Head of caudate nucleus (tissue), 42 donors: ENCODE results near the gene ATXN10.
"Not testable (repeated sequence)": the region's sequence is repeated elsewhere in the genome, so short reads cannot be mapped to it uniquely, and the experiment has no call there.

Experiments
- DNase-seq, 42 donors: peaks; one replicate each; pipeline versions ENCODE4 v3.0.0 to v3.0.0-alpha.2; 2020 to 2021; ENCODE audit warnings: mixed read lengths in 7 of 42
- intact Hi-C: fragments of 100-400 bp; cut with DNase I; formaldehyde crosslinking; loops from one replicate; pipeline ENCODE4 v1.15.0; 2022

Gene ATXN10

DNA sequence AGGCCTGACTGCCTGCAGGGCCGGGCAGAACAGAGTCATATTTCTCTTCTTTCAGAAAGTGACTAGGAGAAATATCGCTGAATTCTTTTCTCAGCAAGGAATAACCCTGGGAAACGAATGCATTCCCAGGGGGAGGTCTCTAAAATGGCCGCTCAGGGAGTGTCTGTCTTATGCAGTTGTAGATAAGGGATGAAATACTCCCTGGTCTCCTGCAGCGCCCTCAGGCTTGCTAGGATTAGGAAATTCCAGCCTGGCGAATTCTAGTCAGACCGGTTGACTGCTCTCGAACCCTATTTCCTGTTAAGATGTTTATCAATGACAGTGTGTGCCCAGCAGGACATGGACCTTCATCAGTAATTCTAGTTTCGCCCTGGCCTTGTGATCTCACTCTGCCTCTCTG is 124.4 kb downstream of the ATXN10 start:
- intact Hi-C loops, DNase-seq: not testable (repeated sequence)

DNA sequence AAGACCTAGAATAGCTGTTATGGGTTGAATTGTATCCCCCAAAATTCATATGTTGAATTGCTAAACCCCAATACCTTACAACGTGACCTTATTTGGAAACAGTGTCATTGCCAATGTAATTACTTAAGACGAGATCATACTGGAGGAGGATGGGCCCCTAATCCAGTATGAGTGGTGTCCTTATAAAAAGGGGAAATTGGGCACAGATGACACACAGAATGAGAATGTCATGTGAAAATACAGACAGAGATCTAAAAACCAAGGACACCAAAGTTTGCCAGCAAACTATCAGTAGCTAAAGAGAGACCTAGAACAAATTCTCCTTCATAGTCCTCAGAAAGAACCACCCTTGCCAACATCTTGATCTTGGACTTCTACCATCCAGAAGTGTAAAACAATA is 127.7 kb downstream of the ATXN10 start:
- DNase-seq = no peak
- intact Hi-C loops = no loop called here

DNA sequence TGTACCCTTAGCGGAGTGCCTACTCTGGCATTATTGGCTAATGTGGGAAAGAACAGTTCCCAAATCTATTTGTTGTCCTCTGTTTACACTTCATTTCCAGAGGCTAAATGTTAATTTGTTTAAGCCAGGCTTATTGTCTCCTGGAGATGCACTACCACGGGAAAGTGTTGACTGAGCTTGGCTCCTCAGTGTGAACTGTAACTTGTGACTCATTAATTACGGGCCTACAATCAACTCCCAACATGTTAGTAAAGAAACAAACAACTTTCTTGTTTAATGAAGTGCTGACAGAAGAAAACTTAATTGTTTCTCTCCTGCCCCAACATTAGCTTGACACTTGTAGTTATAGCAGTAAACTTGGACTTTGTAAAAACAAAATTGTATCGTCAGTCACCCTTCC is 130.4 kb downstream of the ATXN10 start:
- intact Hi-C loops = no loop called here
- DNase-seq = no peak

DNA sequence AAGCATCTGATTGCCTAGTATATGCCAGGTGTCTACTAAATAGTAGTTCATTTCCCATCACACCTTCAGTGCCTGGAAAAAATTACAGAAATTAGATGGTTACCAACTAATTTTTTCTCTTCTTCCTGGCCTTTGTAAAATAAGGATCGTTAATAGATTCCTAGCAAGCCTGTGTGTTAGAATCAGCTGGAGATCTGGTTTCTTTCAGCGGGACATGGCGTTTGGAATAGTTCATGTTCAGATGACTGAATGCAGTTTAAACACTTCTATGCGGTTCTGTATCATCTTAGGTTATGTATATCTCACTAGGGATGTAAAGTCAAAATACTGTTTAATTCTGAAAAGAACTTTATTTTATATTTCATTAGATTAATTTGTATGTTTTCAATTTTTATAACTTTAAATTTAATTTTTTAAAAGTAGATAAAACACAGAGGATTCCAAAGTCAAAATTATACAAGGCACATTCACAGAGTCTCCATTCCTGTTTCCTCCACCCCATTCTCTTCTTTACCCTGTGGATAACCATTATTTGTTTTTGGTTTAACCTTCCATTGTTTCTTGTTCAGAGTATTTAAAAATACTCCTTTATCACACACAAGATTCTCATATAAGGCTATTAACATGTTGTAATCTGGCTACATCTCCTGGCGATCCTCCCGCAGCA is 132.8 kb downstream of the ATXN10 start:
- no peak for DNase-seq
- intact Hi-C loops = no loop called here

DNA sequence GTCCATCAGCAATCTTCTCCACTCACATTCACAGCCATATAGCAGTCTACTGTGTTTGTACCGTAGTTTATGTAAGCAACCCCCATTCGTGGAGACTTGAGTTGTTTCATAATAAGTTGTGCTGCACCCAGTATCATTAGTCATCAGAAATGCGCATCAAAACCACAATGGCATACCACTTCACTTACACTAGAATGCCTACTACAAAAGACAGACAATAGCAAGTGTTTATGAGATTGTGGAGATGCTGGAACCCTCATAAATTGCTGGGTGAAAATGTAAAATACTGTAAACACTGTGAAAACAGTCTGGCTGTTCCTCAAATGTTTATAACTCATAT is 133.3 kb downstream of the ATXN10 start:
- intact Hi-C loops = no loop called here
- DNase-seq = no peak

DNA sequence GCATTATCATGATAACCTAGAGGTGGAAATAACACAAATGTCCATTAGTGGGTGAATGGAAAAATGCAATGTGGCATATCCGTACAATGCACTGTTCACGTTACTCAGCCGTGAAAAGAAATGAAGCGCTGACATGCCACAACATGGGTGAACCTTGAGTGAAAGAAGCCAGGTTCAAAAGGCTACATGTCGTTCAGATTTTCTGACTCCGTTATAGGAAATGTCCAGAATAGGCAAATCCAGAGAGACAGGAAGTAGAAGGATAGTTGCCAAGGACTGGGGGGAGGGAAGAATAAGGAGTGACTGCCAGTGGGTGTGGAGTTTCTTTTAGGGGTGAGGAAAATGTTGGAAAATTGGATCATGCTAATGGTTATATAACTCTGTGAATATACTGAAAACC is 133.8 kb downstream of the ATXN10 start:
- no peak for DNase-seq

DNA sequence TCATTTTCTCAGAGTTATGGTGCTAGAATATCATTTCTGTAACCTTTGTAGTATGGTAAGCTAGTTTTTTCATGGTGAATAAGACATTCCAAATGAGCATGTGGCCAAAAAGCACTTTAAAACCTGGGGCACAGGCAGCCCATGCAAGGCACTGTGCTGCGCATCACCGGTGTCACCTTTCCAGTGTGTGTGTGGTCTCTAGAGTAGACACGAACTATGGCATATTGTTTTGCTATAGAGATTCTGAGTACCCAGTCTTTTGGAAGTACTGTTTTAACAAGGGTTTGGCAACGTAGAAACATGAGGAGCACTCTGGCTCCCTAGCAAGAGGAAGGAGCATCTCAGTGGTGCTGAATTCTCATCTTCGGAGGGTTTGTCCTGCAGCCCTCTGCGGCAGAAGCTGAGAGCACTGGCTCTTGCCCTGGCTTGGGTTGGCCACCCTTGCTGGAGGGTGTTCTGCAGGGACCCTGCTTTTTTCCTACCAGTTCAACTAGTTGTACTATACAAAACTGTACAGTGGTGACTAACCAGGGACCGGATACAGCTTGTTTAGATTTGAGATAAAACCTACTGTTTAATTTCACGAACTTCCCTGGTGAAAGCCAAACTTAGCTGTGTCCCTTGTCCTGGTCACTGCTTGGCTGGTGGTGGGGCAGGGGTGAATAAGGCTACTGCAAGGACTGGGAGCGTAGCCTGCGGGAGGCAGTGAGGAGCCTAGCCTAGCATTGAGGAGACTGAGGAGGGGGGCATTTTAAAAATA is 135.7 kb downstream of the ATXN10 start:
- intact Hi-C loops = no loop called here
- no peak for DNase-seq

More for the DNA sequence above, 133.8 kb downstream of the ATXN10 start:
- intact Hi-C loops = no loop called here

DNA sequence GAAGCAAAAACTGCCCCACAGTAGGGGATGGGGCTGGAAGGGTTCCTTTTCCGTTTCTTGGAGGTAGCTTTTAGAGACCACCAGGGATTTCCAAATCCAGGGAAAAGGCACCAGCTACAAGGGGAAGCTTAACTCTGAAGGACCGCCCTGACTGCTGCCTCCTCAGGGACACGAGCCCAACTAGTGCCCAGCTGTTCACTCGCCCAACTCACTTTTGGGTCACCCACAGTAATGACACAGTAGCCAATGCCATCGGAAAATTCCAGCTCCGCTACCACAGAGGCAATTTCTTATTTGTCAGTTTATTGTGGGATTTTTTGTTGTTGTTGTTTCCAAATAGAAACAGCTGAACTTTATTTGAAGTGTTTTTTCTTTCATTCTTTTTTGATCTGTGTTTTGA is 141.3 kb downstream of the ATXN10 start:
- intact Hi-C loops = no loop called here
- DNase-seq = no peak

DNA sequence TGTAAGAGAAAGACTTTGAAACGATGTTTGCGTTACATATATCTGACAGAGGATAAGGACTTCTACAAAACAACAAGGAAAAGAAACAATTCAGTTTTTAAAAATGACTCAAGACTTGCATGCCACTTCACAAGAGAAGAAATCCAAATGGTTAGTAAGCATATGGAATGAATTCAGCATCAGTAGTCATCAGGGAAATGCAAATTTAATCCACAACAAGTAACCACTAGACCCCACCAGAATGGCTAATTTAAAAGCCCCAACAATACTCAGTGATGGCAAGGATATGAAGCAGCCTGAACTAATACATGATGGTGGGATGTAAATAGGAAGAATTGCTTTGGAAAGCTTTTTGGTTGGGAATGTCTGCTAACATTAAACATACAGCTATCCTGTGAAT is 142.6 kb downstream of the ATXN10 start:
- DNase-seq = no peak
- intact Hi-C loops = no loop called here

DNA sequence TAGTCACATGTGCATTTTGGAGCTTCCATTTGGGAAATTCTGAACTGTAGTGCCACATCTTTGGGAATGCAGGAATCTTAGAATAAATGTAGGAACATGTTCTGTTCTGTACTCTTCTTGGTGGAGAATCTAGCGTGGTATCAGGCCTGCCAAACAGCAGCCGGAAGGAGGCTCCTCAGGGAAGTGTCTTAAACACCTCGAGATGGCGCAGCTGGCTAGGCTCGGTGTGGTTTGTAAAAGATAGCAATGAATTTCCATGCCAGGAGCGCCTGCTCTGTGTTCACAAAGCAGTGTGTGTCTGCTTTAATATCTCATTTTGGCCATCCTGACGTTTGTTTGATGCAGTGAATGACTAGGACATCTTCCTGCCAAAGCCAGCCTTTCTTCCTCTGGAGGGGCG is 145.1 kb downstream of the ATXN10 start:
- intact Hi-C loops = no loop called here
- no peak for DNase-seq

DNA sequence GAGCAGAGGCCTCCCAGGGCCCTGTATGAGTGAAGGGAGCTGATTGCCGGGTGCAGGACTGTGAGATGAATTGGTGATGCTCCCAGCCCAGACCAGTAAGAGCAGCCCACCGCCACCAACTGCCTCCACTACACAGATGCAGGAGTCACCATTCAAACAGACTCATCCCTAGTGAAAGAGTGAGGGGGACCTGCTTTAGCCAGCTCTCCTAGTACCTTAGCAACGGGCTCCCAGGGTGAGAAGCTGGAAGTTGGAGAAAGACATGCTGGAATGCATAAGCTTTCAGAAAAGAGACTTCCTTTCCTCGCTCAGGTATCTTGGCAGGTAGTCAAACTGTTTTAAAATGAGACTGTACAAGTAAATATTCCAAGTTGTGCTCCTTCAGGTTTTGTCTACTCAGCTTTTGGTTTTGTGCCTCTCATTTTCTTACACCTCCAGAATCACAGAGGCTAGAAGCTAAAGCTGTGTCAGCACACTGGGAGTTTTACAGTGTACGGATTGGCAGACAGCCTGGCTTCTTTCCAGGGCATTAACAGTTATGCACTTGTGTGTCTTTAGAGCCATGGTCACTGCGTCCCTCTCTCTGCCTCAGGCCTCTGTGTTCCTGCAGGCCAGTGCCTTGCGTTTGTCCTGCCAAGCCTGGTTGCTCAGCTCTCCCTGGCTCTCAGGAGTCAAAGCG is 146.2 kb downstream of the ATXN10 start:
- peak; percentile 26 to 85 (median 61) for DNase-seq

DNA sequence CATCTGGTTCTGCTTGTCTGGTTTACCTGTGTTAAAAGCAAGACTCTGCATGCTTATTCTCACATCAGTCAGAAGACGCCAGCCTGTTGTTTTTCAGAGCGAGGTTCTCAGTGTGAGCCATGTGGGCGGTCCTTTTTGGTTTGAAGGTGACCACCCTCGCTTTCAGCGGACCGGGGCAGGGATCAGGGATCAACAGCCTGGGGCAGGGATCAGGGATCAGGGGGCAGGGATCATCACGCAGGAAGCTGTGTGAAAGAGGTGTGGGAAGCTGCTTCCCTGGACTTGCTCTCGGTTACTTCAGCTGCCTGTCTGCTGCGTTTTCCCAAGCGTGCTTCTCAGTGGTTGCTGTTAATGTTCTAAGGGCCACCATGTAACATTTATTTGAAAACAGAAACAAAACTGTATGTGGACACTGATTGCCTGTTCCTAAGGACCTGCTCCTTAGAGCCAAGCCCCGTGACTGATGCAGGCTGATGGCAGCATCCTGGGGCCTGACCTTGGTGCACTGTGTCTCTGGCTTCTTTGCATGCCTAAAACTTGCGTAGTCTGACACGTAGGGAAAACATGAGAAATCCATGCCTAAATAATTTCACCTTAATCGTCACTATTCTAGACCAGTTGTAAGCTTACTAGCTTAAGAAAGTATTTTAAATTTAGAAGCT is 146.9 kb downstream of the ATXN10 start:
- DNase-seq = no peak

More for the DNA sequence above, 146.2 kb downstream of the ATXN10 start:
- intact Hi-C loops = no loop called here

DNA sequence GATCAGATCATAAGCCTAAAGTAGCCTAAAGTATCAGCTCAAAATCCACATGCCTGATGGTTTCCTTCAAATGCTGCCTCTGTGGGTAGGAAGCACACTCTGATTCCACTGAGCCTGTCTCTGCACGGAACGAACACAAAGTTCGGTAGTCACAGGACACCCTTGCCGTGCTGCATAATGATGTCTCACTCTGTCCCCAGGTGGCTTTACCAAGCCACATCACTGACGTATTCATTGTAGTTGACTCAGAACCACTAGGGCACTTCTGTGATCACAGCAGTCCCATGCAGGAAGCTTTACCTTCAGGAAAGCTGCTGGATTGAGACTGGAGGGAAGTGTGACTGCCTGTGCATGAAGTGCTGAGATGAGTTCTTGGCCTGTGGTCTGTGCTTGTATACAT is 147.7 kb downstream of the ATXN10 start:
- DNase-seq = no peak
- intact Hi-C loops = no loop called here

More for the DNA sequence above, 146.9 kb downstream of the ATXN10 start:
- intact Hi-C loops = no loop called here

DNA sequence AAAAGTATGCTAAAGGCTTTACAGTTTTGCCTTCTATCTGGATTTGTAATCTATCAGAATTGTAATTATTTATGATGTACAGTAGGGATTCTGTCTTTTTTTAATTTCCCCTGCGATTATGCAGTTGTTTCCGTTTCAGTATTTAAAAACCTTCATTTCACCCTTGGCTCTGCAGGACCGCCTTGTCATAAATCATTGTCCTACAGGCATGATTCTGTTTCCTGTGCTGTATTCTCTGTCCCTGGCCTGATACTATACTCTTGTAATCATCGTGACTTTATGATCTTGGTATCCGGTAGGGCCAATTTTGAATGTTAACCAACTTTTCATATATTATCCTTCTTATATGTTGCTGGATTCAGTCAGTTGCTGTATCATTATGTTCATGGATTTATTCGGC is 151.7 kb downstream of the ATXN10 start:
- DNase-seq = no peak
- intact Hi-C loops = no loop called here

DNA sequence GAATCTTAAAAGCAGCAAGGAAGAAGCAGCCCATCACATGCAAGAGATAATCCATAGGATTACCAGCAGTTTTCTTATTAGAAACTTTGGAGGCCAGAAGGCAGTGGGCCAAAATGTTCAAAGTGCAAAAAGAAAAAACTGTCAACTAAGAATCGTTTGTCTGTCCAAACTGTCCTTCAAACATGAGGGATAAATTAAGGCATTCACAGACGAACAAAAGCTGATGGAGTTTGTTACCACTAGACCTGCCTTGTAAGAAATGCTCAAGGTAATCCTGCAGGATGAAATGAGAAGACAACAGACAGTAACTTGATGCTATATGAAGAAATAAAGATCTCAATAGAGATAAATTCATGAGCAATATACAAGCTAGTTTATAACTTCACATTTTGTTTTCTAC is 154.9 kb downstream of the ATXN10 start:
- DNase-seq = no peak
- intact Hi-C loops = no loop called here

DNA sequence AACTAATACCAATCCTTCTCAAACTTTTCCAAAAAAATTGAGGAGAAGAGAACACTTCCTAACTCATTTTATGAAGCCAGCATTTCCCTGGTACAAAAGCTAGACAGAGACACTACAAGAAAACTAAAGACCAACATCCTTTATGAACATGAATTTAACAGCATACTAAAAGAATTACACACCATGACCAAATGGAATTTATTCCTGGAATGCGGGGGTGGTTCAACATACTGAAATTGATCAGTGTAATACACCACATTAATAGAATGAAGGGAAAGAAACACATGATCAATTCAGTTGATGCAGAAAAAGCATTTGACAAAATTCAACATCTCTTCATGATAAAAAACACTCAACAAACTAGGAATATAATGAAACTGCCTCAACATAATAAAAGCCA is 157.2 kb downstream of the ATXN10 start:
- no peak for DNase-seq
- intact Hi-C loops = no loop called here

DNA sequence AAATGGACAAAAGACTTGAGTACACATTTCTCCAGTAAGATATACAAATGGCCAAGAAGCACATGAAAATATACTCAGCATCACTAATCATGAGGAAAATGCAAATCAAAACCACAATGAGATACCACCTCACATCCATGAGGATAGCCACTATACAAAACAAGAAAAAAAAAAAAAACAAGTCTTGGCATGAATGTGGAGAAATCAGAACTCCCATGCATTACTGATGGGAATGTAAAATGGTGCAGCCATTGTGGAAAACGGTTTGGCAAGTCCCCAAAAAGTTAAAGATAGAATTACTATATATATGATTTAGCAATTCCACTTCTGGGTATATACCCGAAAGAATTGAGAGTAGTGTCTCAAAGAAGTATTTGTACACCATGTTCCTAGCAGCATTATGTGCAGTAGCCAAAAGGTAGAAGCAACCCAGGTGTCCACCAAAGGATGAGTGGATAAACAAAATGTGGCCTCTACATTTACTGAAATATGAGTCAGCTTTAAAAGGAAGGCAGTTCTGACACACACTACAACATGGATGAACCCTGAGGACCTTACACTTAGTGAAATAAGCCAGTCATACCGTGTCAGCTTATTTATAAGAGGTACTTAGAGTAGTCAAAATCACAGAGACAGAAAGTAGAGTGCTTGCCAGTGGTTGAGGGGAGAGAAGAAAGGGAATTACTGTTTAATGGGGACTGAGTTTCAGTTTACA is 159.1 kb downstream of the ATXN10 start:
- no peak for DNase-seq
- intact Hi-C loops = loop anchor here (10.0 kb wide), 1 partner anchor 176 kb away; no protein-coding TSS in a partner anchor

DNA sequence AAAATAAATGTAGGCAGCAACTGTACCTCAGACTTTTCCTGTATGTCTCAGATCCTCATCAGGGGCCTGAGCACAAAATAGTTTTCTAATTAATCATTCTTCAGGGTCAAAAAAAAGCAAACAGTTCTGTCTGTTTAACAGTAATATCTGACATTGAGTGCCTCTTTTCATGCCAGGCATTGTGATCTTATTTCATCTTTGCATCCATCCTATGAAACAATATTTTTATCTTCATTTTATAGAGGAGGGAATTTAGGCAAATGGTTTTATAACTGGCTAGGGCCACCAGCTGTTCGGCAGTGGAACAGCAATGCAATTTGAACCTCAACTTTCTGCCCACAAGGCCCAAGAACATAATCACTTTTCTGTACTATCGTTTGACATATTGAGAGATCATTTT is 159.8 kb downstream of the ATXN10 start:
- intact Hi-C loops = loop anchor here (10.0 kb wide), 1 partner anchor 177 kb away; no protein-coding TSS in a partner anchor

DNA sequence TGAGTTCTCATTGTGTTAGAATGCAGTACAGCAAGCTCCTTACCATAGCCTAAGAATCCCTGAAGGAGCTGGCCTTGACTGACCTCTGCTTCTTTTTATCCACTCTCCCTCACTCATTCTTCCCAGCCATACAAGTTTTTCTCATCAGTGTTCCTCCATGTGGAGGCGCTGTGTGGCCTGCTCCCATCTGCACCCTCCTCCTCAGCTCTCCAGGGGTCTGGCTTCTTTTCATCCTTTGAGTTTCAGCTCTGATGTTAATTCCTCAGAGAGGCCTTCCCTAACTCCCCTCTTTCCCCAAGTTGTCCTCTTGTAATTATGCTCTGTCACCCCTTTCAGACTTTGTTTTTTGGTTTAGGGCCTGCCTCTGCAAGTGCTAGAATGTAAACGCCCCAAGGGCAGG is 160.5 kb downstream of the ATXN10 start:
- intact Hi-C loops = loop anchor here (10.0 kb wide), 1 partner anchor 177 kb away; no protein-coding TSS in a partner anchor
- DNase-seq = no peak

More for the DNA sequence above, 159.8 kb downstream of the ATXN10 start:
- DNase-seq = no peak
